CD14-positive monocyte (primary cell): Measurements from ENCODE around the gene LEAP2. TPM values are rescaled to one million over a fixed set of nuclear protein-coding genes. Genes with fewer than 3 reads are reported as not detected.
A peak's percentile ranks its signal among the peaks of the same experiment; 100 is the strongest.

Experiments
- DNase-seq, 3 donors: peaks; one replicate each; pipeline ENCODE4 v3.0.0-alpha.2; 2011 to 2022
- H2AFZ ChIP-seq: 2 replicates; pipeline ENCODE4 v1.6.0; 2012; ENCODE audit warnings: mild to moderate bottlenecking, low read depth, low read length, inconsistent platforms; ENCODE audit not compliant: insufficient read depth, poor library complexity, severe bottlenecking
- H3K27ac ChIP-seq, 2 donors: 1 replicate in 1 of 2; 2 replicates in 1 of 2; pipeline ENCODE4 v1.5.1; 2012 to 2013; ENCODE audit warnings: low read length in 2 of 2, control low read depth in 1 of 2, inconsistent platforms in 1 of 2, low read depth in 1 of 2, mild to moderate bottlenecking in 1 of 2
- H3K27me3 ChIP-seq, 2 donors: one replicate each; pipeline versions ENCODE4 v1.6.0 to v1.6.1; 2011 to 2013; ENCODE audit warnings: low read length in 2 of 2; ENCODE audit not compliant: control insufficient read depth in 2 of 2, insufficient read depth in 2 of 2
- H3K36me3 ChIP-seq, 2 donors: replicated peaks in 1 of 2; 1 replicate in 1 of 2; 2 replicates in 1 of 2; pipeline versions ENCODE4 v1.5.1 to v1.6.1; 2012 to 2013; ENCODE audit warnings: low read length in 2 of 2, control low read depth in 1 of 2, inconsistent platforms in 1 of 2, mild to moderate bottlenecking in 1 of 2; ENCODE audit not compliant: insufficient read depth in 2 of 2, control insufficient read depth in 1 of 2
- H3K4me1 ChIP-seq, 2 donors: 1 replicate in 1 of 2; 2 replicates in 1 of 2; pipeline versions ENCODE4 v1.5.1 to v1.6.1; 2012 to 2013; ENCODE audit warnings: low read length in 2 of 2, control low read depth in 1 of 2, inconsistent platforms in 1 of 2, mild to moderate bottlenecking in 1 of 2, moderate library complexity in 1 of 2; ENCODE audit not compliant: insufficient read depth in 2 of 2, control insufficient read depth in 1 of 2
- H3K4me2 ChIP-seq: replicated peaks from 2 replicates; pipeline ENCODE3; 2012; ENCODE audit warnings: low read length, moderate library complexity, mild to moderate bottlenecking; ENCODE audit not compliant: poor library complexity, severe bottlenecking; ENCODE audit errors: extremely low read depth
- H3K4me3 ChIP-seq, 3 experiments: fragments of 200-600 bp in 1 of 3; sonication (generic) in 1 of 3; replicated peaks in 1 of 3; 1 replicate in 2 of 3; 2 replicates in 1 of 3; pipeline ENCODE4 v1.5.1; 2011 to 2013; ENCODE audit warnings: low read length in 3 of 3, mild to moderate bottlenecking in 3 of 3, control low read depth in 2 of 3, low read depth in 2 of 3, inconsistent platforms in 1 of 3, moderate library complexity in 1 of 3
- H3K79me2 ChIP-seq: 2 replicates; pipeline ENCODE4 v1.6.0; 2012; ENCODE audit warnings: mild to moderate bottlenecking, control low read depth, inconsistent platforms, low read length, moderate library complexity; ENCODE audit not compliant: insufficient read depth
- H3K9ac ChIP-seq: 2 replicates; pipeline ENCODE4 v1.6.0; 2017; ENCODE audit warnings: low read length, mild to moderate bottlenecking; ENCODE audit not compliant: insufficient read depth, poor library complexity, severe bottlenecking
- H3K9me3 ChIP-seq, 2 donors: replicated peaks in 1 of 2; 1 replicate in 1 of 2; 2 replicates in 1 of 2; pipeline versions ENCODE4 v1.5.1 to v1.6.1; 2012 to 2013; ENCODE audit warnings: low read length in 2 of 2, control low read depth in 1 of 2; ENCODE audit not compliant: control insufficient read depth in 1 of 2, insufficient read depth in 1 of 2
- H4K20me1 ChIP-seq: 2 replicates; pipeline ENCODE4 v1.6.0; 2012; ENCODE audit warnings: mild to moderate bottlenecking, low read length, control low read depth, moderate library complexity; ENCODE audit not compliant: insufficient read depth
- H3K27ac Mint-ChIP-seq, 7 donors: one replicate each; pipeline ENCODE4 v1.8.0; 2020; ENCODE audit warnings: mild to moderate bottlenecking in 7 of 7, mixed read lengths in 7 of 7, moderate library complexity in 6 of 7, inconsistent platforms in 2 of 7
- H3K27me3 Mint-ChIP-seq, 3 donors: one replicate each; pipeline ENCODE4 v1.8.0; 2021 to 2022; ENCODE audit warnings: low read depth in 3 of 3, mild to moderate bottlenecking in 3 of 3, mixed read lengths in 3 of 3, moderate library complexity in 3 of 3, inconsistent platforms in 1 of 3
- H3K36me3 Mint-ChIP-seq, 2 donors: one replicate each; pipeline ENCODE4 v1.8.0; 2020; ENCODE audit warnings: mixed read lengths in 2 of 2, inconsistent platforms in 1 of 2, mild to moderate bottlenecking in 1 of 2
- H3K4me1 Mint-ChIP-seq: one replicate; pipeline ENCODE4 v1.8.0; 2020; ENCODE audit warnings: mild to moderate bottlenecking, mixed read lengths
- H3K4me3 Mint-ChIP-seq, 2 donors: one replicate each; pipeline ENCODE4 v1.8.0; 2020; ENCODE audit warnings: mild to moderate bottlenecking in 2 of 2, mixed read lengths in 2 of 2, moderate library complexity in 1 of 2
- H3K9me3 Mint-ChIP-seq, 7 donors: one replicate each; pipeline ENCODE4 v1.8.0; 2020 to 2022; ENCODE audit warnings: mixed read lengths in 7 of 7, mild to moderate bottlenecking in 6 of 7, moderate library complexity in 6 of 7, inconsistent platforms in 2 of 7
- WGBS: methylation state at CpG from one replicate; pipeline ENCODE4 v1.1.5; 2013; ENCODE audit warnings: missing lambda C conversion rate; ENCODE audit not compliant: insufficient coverage; 5-methylcytosine and 5-hydroxymethylcytosine counted together
- intact Hi-C, 2 donors: fragments of 100-400 bp; cut with micrococcal nuclease; formaldehyde crosslinking; loops; one replicate each; pipeline versions ENCODE4 v1.15.0 to v1.15.1; 2023
- polyA plus RNA-seq, 3 donors: library from polyadenylated mRNA; depleted of rRNA in 1 of 3; unstranded in 2 of 3; stranded (reverse) in 1 of 3; fragments of 300-500 nt in 2 of 3; fragments of >200 nt in 1 of 3; fragmentation: Illumina TruSeq in 2 of 3; gene quantifications; 1 replicate in 2 of 3; 2 replicates in 1 of 3; pipeline ENCODE4 v1.2.3, GENCODE V29; 2012 to 2021
- TF ChIP-seq, protein P1 (sequence below): fragments of 200-600 bp; IDR thresholded peaks from one replicate; pipeline ENCODE4 v1.8.0; 2022; ENCODE audit warnings: antibody characterized with exemption, mild to moderate bottlenecking

The LEAP2 gene
- polyA plus RNA-seq, 3 donors = 0.59 to 2.3 (median 0.88) TPM

DNA sequence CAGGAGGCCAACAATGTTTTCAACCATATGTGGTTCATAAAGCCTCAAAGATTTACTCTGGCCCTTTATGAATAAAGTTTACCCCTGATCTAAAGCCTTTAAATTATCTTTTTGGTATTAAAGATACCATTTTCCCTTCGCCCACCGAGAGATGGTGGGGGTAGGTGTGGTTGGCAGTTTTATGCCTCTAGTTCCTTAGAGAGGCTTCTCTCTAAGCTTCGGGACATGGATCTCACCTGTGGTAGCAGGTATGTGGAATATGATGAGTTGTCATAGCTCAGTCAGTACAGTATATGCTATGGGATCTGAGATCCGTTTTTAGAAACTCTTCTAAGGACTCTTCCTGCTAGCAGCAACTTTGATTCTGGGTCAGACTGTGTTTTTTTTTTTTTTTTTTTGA, 4.7 kb upstream of the LEAP2 start:
- Mint-ChIP-seq H3K27me3 (peaks cover 0 to 2% (median 2%) of the 10 kb centered on the region in 3 donors), H3K9me3 (no peaks in the 10 kb centered on the region), H3K27ac (peak overlapping the region in 5 of 7 donors; percentile 27 to 99 (median 65)), H3K4me1 (peaks cover 17% of the 10 kb centered on the region), H3K36me3 (peaks cover 26 to 49% of the 10 kb centered on the region in 2 donors), H3K4me3 (no peak overlapping the region)
- Histone ChIP-seq H3K4me3 (no peak overlapping the region), H3K9me3 (no peaks in the 10 kb centered on the region), H3K27me3 (no peaks in the 10 kb centered on the region), H3K4me1 (peaks cover 14 to 25% of the 10 kb centered on the region in 2 donors), H3K9ac (no peak overlapping the region), H3K79me2 (peaks cover 17% of the 10 kb centered on the region), H3K36me3 (peaks cover 13 to 61% of the 10 kb centered on the region in 2 donors), H2AFZ (no peak overlapping the region), H3K27ac (peak overlapping the region in 1 of 2 donors; percentile 32), H4K20me1 (no peaks in the 10 kb centered on the region), H3K4me2 (no peak overlapping the region)
- intact Hi-C loops = loop anchor here (5.0 to 10.0 kb wide), 2 partner anchors 184 to 574 kb away; partner anchors contain the start of genes HSPA4 (in 1 of the 2) and SLC22A4 (in 1 of the 2)
- TF ChIP-seq, protein P1, sequence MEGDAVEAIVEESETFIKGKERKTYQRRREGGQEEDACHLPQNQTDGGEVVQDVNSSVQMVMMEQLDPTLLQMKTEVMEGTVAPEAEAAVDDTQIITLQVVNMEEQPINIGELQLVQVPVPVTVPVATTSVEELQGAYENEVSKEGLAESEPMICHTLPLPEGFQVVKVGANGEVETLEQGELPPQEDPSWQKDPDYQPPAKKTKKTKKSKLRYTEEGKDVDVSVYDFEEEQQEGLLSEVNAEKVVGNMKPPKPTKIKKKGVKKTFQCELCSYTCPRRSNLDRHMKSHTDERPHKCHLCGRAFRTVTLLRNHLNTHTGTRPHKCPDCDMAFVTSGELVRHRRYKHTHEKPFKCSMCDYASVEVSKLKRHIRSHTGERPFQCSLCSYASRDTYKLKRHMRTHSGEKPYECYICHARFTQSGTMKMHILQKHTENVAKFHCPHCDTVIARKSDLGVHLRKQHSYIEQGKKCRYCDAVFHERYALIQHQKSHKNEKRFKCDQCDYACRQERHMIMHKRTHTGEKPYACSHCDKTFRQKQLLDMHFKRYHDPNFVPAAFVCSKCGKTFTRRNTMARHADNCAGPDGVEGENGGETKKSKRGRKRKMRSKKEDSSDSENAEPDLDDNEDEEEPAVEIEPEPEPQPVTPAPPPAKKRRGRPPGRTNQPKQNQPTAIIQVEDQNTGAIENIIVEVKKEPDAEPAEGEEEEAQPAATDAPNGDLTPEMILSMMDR = no peak
- WGBS = 93% methylated on average over 3 of the region's 4 CpGs
- DNase-seq = no peak

DNA sequence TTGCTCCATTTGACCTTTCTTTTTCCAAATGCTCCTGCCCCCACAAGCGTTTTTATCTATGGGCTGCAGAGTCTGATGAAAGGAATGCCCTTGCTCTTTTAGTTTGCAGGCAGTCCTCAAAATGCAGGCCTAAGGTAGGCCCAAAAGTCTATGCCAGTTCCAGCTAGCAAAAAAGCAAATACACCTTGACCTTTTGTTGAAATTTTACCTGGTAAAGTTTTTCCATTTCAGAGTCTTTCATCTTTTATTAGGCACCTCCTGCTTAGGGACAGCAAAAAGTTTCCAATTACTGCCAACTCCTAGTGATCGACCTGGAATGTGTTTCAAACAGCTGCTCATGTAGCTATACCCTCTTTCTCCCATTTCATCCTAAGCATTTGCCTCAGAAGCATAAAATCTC, 2.7 kb upstream of the LEAP2 start:
- Histone ChIP-seq H3K9me3 (no peaks in the 10 kb centered on the region), H3K36me3 (peaks cover 21 to 72% of the 10 kb centered on the region in 2 donors), H4K20me1 (no peaks in the 10 kb centered on the region), H3K4me1 (peaks cover 11 to 18% of the 10 kb centered on the region in 2 donors), H3K79me2 (peaks cover 17% of the 10 kb centered on the region), H3K27ac (no peak overlapping the region), H3K4me2 (no peak overlapping the region), H3K4me3 (no peak overlapping the region), H3K27me3 (no peaks in the 10 kb centered on the region), H3K9ac (no peak overlapping the region), H2AFZ (no peak overlapping the region)
- TF ChIP-seq, protein P1 = no peak
- Mint-ChIP-seq H3K36me3 (peaks cover 38 to 62% of the 10 kb centered on the region in 2 donors), H3K27ac (peak overlapping the region in 2 of 7 donors; percentile 3 to 12), H3K27me3 (peaks cover 0 to 2% (median 2%) of the 10 kb centered on the region in 3 donors), H3K4me1 (peaks cover 13% of the 10 kb centered on the region), H3K9me3 (no peaks in the 10 kb centered on the region), H3K4me3 (no peak overlapping the region)
- no peak for DNase-seq
- intact Hi-C loops = no loop called here
- WGBS = 83% methylated on average over 1 of the region's 2 CpGs
